ENCODE measurements around the gene GCAT.

- TF ChIP-seq EZH2phosphoT487 (IDR thresholded peaks at IDR 0.05; ENCODE audit: low read depth, severe bottlenecking, unreplicated experiment) = no peak
- TF ChIP-seq CTCF (IDR thresholded peaks at IDR 0.05; ENCODE audit: poor library complexity) = no peak
- TF ChIP-seq EZH2 (IDR thresholded peaks at IDR 0.05; ENCODE audit: borderline replicate concordance) = no peak
Observed at GRCh38 chr22:37797874-37798500, 9.7 kb upstream of the GCAT start.
